Gastrocnemius medialis (tissue), 4 donors: Measurements from ENCODE around the gene OLFML2A.

Source experiments
- POLR2A ChIP-seq, 2 donors: fragments of 450-650 bp; IDR thresholded peaks; one replicate each; pipeline ENCODE4 v1.6.1; 2017; ENCODE audit warnings: antibody characterized with exemption in 2 of 2, mild to moderate bottlenecking in 2 of 2, moderate library complexity in 2 of 2
- TF ChIP-seq, protein P1 (sequence below), 5 experiments: fragments of 450-650 bp in 3 of 5; fragments of 200-600 bp in 2 of 5; sonication (generic) in 2 of 5; IDR thresholded peaks in 4 of 5; conservative IDR thresholded peaks in 1 of 5; 1 replicate in 4 of 5; 2 replicates in 1 of 5; pipeline ENCODE4 v1.5.1; 2016 to 2019; ENCODE audit warnings: antibody characterized with exemption in 5 of 5, mild to moderate bottlenecking in 3 of 5, moderate library complexity in 3 of 5

- TF ChIP-seq, protein P1, sequence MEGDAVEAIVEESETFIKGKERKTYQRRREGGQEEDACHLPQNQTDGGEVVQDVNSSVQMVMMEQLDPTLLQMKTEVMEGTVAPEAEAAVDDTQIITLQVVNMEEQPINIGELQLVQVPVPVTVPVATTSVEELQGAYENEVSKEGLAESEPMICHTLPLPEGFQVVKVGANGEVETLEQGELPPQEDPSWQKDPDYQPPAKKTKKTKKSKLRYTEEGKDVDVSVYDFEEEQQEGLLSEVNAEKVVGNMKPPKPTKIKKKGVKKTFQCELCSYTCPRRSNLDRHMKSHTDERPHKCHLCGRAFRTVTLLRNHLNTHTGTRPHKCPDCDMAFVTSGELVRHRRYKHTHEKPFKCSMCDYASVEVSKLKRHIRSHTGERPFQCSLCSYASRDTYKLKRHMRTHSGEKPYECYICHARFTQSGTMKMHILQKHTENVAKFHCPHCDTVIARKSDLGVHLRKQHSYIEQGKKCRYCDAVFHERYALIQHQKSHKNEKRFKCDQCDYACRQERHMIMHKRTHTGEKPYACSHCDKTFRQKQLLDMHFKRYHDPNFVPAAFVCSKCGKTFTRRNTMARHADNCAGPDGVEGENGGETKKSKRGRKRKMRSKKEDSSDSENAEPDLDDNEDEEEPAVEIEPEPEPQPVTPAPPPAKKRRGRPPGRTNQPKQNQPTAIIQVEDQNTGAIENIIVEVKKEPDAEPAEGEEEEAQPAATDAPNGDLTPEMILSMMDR (IDR thresholded peaks at IDR 0.05 in 4 of 5, conservative IDR thresholded peaks at IDR 0.05 in 1 of 5), result no peak
- TF ChIP-seq POLR2A (IDR thresholded peaks at IDR 0.05), result no peak
These were observed 15.5 kb downstream of the OLFML2A start for GRCh38 chr9:124792257-124793014.
